AG08396 (cell line): ENCODE measurements around the gene CYB5B.

ENCODE experiments used
- DNase-seq: peaks from one replicate; pipeline ENCODE4 v3.0.0; 2012; ENCODE audit warnings: low spot score, mixed read lengths

Gene CYB5B

DNA sequence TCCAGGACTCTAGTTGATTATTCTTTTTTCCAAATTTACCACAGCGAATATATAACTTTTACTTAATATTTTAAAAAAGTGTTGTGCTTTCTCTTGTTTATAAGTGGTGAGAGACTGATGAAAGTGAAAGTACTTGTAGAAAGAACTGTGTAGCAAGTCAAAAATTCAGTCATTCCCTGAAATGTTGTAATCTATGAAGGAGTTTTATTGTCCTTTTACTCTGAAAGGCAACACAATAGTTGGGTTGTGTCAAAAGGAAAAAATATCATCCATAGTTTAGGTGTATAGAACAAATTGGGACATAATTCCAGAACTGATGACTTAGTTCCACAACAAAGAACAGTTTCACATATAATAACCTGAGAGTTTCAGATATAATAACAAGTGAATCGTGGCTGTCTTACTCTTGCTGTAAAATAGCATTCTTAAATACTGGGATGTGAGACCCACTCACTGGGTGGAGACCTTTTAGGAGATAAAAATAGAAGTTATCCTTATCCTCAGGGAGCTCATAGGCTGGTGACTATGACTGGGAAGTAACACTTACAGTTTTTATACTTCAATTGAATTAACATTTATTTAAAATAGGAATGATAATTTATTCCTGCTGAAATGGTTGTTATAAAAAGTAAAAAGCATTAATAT, 20.6 kb downstream of the CYB5B start:
- no peak for DNase-seq

DNA sequence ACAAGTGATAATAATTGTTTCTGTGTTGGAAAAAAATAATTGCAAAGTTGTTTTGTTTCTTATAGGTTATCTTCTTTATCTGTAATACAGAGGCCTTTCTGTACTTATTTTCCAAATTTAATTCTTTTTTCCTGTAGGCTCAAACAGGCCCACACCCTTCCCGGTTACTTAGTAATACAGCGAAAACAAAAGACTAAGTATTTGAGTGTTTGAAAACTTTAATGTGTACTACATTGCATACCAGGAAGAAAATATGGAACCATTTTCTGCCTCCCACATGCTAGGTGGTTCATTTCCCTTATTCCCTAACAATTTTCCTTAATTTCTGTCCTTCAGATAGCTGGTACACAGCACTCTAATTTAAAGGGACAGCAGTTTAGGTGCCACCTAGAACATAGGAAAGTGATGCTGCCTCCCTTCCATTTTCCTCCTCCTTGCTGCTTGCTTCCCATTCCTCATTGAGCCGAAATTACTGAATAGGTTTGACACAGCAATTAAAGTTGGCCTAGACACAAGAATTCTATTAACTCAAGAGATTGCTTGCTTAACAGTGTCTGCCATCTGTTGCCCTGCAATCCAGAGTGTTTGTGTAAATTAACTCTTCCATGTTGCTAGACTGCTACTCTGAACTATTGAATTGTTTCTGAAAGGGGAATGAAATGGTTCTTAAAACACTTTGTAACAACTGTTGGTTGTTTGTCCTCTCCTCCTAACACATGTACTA, 24.2 kb downstream of the CYB5B start:
- peak; percentile 45 for DNase-seq

DNA sequence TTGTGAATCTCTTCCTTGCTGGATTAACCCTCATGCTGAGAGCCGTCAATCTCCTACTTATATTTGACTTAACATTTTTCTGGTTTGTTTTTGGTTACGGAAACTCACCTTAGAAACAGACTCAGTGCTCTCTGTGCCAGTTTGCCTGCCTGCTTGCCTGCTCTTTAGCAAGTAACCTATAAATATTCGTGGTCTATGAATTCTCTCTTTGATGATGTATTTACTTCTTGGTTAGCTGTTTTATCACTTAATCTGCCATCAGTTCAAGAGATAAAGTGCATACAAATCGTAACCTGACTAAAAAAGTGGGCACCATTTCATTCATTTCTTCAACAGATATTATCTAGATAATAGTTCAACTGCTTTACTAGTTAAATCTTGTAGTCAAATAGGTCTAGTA, 26.7 kb downstream of the CYB5B start:
- no peak for DNase-seq

DNA sequence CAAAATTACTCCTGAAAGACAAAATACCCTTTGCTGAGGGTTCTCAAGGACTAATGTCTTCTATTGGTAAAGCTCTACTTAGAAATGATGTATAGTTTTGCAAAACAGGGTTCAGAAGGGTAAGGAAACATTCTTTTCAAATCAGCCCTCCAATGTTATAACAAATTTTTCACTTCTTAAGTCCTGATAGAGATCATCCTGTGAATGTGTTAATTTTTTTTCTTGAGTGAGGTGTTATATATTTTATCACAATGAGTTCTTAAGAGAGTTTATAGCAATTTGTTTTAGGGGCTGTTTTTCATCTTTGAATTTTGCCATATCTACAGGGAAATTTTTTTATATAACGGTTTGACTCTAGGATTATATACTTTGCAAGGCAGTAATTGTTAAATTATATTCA, 29.5 kb downstream of the CYB5B start:
- no peak for DNase-seq

DNA sequence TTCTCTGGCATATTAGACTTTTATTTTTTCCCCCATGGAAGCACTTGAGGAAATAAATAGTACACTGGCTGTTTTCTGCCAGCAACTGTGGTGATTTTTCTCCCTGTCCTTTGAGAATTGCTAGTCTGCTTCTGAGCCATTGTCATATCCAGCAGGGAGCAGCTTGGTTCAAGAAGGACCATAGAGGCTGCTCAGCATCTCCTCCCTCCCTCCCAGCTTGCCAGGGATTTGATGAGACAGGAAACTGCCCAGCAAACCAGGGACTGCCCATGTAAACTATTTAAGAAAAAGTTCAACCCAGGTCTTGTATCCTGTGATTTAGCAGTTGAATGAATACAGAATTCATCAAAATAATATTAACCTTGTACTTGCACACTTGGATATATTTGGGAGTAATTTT, 39.5 kb downstream of the CYB5B start:
- no peak for DNase-seq

DNA sequence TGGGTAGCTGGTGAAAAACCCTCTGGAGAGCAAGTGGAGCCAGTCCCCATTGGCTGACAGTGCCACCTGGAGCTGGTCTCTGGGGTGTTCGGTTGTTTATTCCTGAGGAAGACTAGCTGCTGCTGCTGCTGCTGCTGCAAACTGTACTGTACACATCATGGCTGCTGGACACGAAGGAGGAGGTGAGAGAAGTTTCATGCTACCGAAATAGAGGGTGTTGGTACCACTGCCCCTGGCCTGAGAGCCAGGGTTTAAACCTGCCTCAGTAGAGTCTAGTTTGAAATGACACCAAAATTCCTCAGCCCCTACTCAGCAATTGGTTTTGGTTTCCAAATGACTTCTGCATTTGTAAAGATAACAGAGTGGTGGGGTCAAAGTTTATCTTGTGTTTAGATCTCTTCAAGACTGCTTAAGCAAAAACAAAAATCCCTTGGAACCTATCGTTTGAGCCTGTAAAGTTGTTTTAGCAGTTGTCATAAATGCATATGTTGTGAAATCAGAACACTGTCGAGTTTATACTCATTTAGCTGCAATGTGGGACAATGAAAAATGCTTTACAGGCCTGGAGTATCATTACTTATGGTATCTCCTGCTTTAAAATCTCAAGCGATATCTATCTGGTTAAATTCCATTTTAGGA, 40.8 kb downstream of the CYB5B start:
- no peak for DNase-seq

DNA sequence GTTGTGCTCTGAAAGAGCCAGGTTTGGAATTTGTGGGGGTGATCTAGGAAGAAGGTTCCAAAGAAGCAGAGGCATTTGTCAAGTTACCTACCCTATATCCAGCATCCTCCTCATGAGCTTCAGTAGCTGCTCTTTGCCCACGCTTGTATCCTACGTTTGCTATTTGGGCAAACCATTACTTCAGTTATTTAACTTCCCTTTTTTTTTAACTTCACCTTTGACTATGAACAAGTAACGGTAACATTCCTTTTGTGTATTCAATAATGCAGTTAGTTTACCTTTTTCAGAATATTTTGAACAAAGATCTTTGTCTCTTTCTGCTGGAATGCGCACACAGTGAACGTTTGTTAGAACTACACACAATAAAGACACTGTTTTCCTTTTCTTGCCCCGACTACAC, 41.5 kb downstream of the CYB5B start:
- no peak for DNase-seq

DNA sequence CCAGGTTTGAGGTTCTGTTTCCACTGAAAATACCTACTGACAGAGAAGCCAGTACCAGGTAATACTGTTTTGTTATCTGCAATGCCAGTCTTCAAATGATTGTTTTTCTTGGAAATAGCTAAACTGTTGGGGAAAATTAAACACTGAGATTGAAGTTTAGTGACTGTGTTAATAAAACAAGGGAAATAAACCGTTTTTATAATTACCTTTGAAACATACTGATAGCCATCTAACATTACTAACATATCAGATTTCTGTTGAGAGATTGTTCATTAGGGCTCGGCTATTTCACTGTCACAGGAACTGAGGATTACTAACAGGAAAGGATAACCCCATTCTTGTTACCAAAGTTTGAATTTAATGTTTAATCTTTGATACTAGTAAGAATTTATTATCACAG, 42.1 kb downstream of the CYB5B start:
- DNase-seq: no peak

DNA sequence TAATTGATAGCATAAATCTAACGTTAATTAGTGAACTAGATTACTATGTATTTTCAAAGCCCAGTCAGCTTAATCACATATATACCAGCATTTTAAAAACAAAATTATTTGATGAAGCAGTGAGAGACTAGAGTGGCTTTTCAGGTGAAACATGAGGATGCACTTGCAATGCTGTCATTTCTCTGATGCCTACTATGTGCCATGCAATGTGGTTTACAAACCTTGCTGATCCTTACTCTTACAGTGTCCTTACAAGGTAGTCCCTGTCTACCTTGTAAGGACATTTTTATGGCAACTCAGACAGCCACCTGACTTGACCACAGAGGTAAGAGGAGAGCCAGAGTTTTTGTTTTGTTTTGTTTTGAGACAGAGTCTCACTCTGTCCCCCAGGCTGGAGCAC, 42.7 kb downstream of the CYB5B start:
- DNase-seq: no peak

DNA sequence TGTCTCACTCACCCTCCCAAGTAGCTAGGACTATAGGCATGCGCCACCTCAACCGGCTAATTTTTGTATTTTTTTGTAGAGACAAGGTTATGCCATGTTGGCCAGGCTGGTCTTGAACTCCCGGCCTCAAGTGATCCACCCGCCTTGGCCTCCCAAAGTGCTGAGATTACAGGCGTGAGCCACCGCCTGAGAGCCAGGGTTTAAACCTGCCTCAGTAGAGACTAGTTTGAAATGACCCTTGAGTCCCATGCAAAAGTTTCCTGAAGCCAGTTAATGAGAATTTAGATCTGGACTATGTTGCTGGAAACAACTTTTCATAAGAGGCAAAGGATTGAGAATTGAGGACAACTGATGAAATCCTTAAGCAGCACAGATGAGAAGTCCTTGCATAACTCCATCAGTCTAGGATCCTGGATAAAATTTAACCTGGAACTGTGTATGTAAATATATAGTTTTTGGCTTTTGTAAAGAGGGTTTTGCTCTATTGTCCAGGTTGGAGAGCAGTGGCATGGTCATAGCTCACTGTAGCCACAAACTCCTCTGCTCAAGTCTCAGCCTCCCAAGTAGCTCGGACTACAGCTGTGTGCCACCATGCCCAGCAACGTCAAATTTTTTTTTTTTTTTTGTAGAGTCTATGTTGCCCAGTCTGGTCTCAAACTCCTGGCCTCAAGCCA, 43.2 kb downstream of the CYB5B start:
- DNase-seq: no peak

DNA sequence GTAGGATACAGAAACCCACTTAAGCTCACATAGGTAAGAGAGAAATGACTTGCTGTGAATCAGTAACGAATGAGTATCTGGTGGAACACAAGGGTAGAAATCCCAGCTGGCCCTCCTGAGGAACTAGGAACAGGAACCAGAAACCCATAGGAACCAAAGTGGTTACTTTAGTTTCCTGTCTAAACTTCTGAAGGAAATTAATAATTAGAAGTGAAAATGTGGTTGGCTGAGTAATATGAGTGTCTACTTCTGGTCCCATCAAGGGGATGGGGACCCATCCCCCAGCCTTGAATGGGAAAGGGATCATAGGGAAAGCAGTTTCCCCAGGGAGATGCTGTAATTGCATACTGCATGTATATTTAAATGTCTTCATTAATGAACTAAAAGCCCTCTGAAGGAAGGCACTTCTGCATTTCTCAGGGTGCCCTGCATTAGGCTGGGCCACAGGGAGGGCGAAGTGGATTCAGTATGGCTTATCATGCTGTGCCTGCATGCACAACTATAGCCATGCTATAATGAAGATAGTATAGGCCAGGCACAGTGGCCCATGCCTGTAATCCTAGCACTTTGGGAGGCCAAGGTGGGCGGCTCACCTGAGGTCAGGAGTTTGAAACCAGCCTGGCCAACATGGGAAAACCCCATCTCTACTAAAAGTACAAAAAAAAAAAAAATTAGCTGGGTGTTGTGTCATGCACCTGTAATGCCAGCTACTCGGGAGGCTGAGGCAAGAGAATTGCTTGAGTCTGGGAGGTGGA, 45.6 kb downstream of the CYB5B start:
- DNase-seq: no peak

DNA sequence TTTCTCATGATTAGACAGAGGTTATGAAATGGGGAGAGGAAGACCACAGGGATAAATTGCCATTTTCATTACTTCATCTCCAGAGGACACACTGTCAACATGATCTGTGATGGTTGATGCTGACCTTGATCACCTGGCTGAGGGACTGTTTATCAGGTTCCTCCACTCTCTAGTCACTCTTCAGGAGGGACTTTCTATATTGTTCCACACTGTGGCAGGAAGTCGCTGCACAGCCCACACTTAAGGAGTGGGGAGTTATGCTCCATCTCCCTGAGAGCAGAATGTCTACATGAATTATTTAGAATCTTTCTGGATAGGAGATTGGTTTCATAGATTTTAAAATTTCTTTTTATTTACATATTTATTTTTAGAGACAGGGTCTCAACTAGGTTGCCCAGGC, 46.7 kb downstream of the CYB5B start:
- DNase-seq: no peak

DNA sequence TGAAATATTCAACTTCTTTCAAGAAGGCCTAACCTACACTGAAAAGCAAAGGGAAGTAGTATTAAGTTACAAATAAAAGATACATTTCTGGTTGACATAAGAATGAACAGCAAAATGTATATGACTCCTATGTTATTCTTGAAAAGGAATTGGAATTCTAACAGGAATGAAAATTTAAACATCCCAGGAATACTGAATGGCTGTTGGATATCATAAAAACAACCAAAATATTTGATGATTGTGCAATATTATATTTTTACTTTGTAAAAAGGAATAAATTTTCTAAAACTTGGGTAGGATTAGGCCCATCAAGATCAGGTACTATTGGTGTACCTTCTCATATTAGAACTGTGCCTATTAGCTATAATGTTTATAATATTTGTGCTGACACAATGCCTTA, 50.0 kb downstream of the CYB5B start:
- DNase-seq: no peak

DNA sequence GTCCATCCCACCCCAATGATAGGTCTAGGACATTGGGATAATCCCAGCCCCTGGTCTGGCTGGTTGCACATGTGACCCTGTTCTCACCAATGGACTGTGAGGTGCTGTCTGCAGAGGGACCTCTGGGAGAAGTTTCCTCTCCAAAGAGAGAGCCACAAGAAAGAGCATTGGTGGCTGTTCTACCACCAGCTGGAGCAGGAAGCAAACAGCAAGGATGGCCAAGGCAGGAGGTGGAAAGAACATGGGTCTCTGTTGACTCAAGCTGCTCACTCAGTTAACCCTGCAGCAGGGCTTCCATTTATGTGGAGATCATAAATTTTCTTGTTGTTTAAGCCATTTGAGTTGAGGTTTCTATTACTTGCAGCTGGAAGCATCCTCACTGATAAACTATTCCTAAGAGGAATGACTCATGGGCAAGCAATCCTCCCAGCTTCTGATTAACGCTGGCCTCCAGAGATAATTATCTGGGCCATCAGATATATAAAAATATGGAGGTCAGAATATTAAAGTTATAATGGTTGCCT, 52.6 kb downstream of the CYB5B start:
- peak; percentile 58 for DNase-seq

DNA sequence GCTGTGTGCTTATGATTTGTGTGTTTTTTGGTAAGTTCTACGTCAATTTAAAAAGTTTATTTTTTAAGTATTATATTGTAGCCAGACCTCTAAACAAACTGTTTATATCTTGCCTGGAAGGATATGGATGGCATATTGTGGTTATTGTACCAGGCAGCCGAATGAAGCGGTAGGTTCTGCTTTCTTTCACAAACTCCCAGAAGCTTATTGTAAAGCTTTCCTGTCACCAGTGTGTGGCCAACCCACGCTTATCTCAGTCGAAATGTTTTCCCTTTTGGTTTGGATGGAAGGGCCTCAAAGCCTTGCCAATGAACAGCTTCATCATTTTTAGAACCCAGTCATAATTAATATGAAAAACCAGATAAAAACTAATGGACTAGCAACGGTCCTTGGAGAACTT, 53.1 kb downstream of the CYB5B start:
- DNase-seq: no peak

DNA sequence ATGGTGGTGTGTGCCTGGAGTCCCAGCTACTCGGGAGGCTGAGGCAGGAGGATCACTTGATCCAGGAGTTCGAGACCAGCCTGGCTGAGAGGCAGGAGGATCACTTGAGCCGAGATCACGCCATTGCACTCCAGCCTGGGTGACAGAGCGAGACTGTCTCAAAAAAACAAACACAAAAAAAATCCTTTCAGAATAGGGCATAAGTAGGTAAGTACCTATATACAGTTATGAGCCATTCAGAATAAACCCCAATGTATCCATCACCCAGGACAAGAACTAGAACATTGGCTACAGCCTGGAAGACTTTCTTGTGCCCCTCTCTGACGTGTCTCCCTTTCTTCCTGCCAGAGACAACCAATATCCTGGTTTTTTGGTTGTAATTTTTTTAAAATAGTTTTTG, 54.3 kb downstream of the CYB5B start:
- DNase-seq: no peak

DNA sequence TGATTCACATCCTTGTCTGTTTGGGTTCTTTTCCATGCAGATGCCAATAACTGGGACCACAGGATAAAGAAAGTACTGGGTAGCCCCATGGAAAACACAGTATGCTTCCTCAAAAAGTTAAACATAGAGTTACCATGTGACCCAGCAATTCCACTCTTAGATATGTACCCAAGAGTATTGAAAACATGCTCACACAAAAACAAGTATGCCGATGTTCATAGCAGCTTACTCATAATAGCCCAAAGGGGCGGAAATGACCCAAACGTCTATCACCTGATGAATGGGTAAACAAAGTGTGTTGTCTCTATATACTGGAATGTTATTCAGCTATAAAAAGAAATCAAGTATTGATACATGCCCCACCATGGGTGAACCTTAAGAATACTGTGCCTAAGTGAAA, 55.4 kb downstream of the CYB5B start:
- DNase-seq: no peak

DNA sequence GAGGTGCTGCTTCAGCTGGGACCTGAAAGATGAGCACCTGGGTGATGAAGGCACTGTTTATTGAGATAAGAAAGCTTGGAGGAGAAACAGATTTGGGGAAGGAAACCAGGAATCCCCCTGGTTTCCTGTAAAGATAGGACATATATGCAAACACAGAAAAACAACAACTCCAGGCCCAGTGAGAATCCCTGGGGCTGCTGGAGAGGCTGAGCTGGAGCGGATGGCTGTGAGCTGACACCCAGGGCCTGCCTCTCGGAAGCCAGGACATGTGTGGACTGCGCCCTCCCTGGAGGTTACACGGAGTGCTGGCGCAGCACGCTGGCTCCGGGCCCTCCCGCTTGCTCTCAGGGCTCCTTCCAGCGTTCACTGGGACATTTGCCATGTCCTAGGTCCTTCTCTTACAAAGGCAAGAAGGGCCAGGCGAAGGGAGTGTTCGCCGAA, 57.5 kb downstream of the CYB5B start:
- DNase-seq: peak; percentile 78

DNA sequence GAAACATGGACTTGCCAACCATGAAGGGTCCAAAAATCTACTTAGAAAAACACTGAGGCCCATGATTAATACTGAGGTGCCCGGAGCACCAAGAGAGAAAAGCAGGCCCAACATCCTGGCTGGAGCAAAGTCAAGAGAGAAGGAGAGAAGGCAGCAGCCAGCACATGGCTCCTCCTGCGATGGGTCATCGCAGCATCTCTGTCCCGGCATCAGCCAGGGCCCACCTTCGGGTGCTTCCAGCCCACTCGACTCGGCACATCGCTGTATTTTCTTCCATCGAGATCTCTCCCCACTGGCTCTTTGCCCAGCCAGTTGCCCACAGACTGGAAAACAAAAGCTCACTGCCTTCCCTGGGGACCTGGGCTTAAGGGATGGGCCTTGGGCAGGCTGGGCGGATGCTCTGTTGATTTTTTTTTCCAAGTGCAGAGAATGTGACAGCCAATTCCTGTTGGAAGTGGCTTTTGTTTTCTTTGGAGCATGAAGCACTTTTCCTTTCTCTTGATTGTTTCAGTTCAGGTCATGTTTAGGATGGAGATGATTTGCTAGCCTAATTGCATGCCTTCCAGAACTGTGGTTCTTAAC, 58.1 kb downstream of the CYB5B start:
- DNase-seq: peak; percentile 26

DNA sequence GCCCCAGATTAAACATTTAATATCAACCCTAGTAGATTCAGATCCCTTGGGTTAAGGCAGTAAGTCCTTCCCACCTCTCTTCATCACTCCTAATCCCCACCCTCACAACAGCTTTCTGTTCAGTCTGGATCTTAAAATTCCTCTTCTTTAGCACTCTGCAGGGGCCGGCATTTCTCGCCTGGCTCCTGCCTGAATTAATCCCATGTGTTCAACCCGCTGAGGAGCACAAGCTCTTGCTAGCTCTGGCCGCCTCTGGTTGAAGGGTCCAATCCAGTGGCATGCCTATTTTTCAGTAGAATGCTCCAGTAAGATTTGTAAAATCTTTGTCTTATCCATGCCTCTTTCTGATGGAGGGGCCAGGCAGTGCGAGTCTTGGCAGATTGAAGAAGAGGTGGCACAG, 59.2 kb downstream of the CYB5B start:
- no peak for DNase-seq

DNA sequence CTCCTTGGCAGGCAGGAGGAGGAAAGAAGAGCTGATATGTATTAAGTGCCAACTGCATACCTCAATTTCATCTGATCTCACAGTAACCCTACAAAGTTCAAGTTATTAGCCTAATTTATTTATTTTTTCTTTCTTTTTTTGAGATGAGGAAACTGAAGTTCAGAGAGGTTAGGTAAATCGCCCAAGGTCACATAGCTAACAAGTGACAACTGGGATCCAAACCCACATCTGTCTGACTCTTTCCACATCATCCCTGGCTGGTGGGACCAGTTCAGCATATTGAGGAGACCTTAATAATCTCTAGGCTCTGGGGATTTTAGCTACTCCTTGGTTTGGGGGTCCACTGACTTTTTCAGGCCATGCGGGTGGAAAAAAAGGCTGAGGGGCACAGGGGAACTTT, 60.9 kb downstream of the CYB5B start:
- DNase-seq: no peak

DNA sequence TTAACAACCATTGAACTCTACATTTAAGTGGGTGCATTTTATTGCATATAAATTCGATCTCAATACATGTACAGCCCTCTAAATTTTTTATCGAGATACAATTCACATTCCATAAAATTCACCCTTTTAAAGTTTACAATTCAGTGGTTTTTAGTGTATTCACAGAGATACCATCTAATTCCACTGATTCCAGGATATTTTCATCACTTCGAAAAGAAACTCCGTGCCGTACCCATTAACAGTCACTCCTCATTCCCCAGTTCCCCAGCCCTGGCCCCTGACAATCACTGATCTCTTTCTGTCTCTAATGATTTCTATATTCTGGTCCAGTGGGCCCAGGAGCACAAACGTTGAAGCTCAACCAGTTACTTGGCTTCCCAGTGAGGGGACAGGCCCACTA, 61.4 kb downstream of the CYB5B start:
- DNase-seq: no peak
